HEK293T (cell line): Measurements from ENCODE around the gene HCAR1.

ENCODE experiments used
- ARNT ChIP-seq: fragments of 450-650 bp; IDR thresholded peaks from 2 replicates; pipeline ENCODE4 v1.6.1; 2017; ENCODE audit warnings: mild to moderate bottlenecking
- CTBP1 ChIP-seq: fragments of 450-650 bp; IDR thresholded peaks from 2 replicates; pipeline ENCODE4 v1.6.1; 2016; ENCODE audit warnings: borderline replicate concordance
- ELF4 ChIP-seq: fragments of 450-650 bp; IDR thresholded peaks from 2 replicates; pipeline ENCODE4 v1.6.1; 2017; ENCODE audit warnings: antibody characterized with exemption
- FOXK2 ChIP-seq: fragments of 450-650 bp; IDR thresholded peaks from 2 replicates; pipeline ENCODE4 v1.6.1; 2016; ENCODE audit warnings: mild to moderate bottlenecking
- HDGF ChIP-seq: fragments of 450-650 bp; IDR thresholded peaks from 2 replicates; pipeline ENCODE4 v1.6.1; 2017; ENCODE audit warnings: antibody characterized with exemption, borderline replicate concordance
- L3MBTL2 ChIP-seq: fragments of 450-650 bp; conservative IDR thresholded peaks from 2 replicates; pipeline ENCODE4 v1.6.1; 2016; ENCODE audit warnings: mild to moderate bottlenecking
- NFRKB ChIP-seq: fragments of 450-650 bp; IDR thresholded peaks from 2 replicates; pipeline ENCODE4 v1.6.1; 2016; ENCODE audit warnings: mild to moderate bottlenecking, moderate library complexity
- SP1 ChIP-seq: fragments of 450-650 bp; IDR thresholded peaks from 2 replicates; pipeline ENCODE4 v1.6.1; 2017
- SUZ12 ChIP-seq: fragments of 450-650 bp; IDR thresholded peaks from 2 replicates; pipeline ENCODE4 v1.6.1; 2016; ENCODE audit warnings: mild to moderate bottlenecking
- TARDBP ChIP-seq: fragments of 450-650 bp; IDR thresholded peaks from 2 replicates; pipeline ENCODE4 v1.6.1; 2016

- TF ChIP-seq TARDBP, result no peak
- no peak for TF ChIP-seq ELF4
- TF ChIP-seq ARNT, result no peak
- TF ChIP-seq HDGF, result no peak
- TF ChIP-seq L3MBTL2, result no peak
- no peak for TF ChIP-seq SP1
- no peak for TF ChIP-seq NFRKB
- TF ChIP-seq CTBP1, result no peak
- no peak for TF ChIP-seq FOXK2
- no peak for TF ChIP-seq SUZ12
Measured at GRCh38 chr12:122754790-122755189, 24.1 kb upstream of the HCAR1 start.
